ENCODE results near the gene USP17L27.
"Not testable (repeated sequence)": the region's sequence is repeated elsewhere in the genome, so short reads cannot be mapped to it uniquely, and the experiment has no call there.

USP17L27 gene

GRCh38 chr4:9343848-9344247 lies at the start of gene USP17L27:
Gene USP17L27 (plus strand): TSS chr4:9344148. CDS start chr4:9344148, 0 bp downstream.
- not testable (repeated sequence) for DNase-seq (ENCODE audit: low read depth)

- DNase-seq (ENCODE audit: low read depth) = not testable (repeated sequence)
Observed at GRCh38 chr4:9324191-9324590, 19.8 kb upstream of the USP17L27 start.

GRCh38 chr4:9324865-9325264 lies 19.1 kb upstream of the USP17L27 start, which contains the start of gene USP17L24:
Gene USP17L24 (plus strand): TSS chr4:9325165. CDS start chr4:9325165, 0 bp downstream.
- DNase-seq (ENCODE audit: low read depth) = not testable (repeated sequence)

GRCh38 chr4:9329611-9330010 lies 14.3 kb upstream of the USP17L27 start, which contains the start of gene USP17L25:
Gene USP17L25 (plus strand): TSS chr4:9329911. CDS start chr4:9329911, 0 bp downstream.
- DNase-seq (ENCODE audit: low read depth) = not testable (repeated sequence)

GRCh38 chr4:9334358-9334757 lies 9.6 kb upstream of the USP17L27 start, which contains the start of gene USP17L26:
Gene USP17L26 (plus strand): TSS chr4:9334658. CDS start chr4:9334658, 0 bp downstream.
- not testable (repeated sequence) for DNase-seq (ENCODE audit: low read depth)

- not testable (repeated sequence) for DNase-seq (ENCODE audit: low read depth)
Observed at GRCh38 chr4:9339103-9339502, 4.8 kb upstream of the USP17L27 start, which contains the start of gene USP17L5. Gene USP17L5 (plus strand): TSS chr4:9339403. CDS start chr4:9339403, 0 bp downstream.

GRCh38 chr4:9348593-9348992 lies 4.6 kb downstream of the USP17L27 start, which contains the start of gene USP17L28:
Gene USP17L28 (plus strand): TSS chr4:9348893. CDS start chr4:9348893, 0 bp downstream.
- not testable (repeated sequence) for DNase-seq (ENCODE audit: low read depth)

- not testable (repeated sequence) for DNase-seq (ENCODE audit: low read depth)
Observed at GRCh38 chr4:9350866-9351265, 6.9 kb downstream of the USP17L27 start.

GRCh38 chr4:9353338-9353737 lies 9.4 kb downstream of the USP17L27 start, which contains the start of gene USP17L29:
Gene USP17L29 (plus strand): TSS chr4:9353638. CDS start chr4:9353638, 0 bp downstream.
- DNase-seq (ENCODE audit: low read depth) = not testable (repeated sequence)

- DNase-seq (ENCODE audit: low read depth) = not testable (repeated sequence)
Observed at GRCh38 chr4:9362829-9363228, 18.9 kb downstream of the USP17L27 start, which contains the start of gene USP17L30. Gene USP17L30 (plus strand): TSS chr4:9363129. CDS start chr4:9363129, 0 bp downstream.

- DNase-seq (ENCODE audit: low read depth) = not testable (repeated sequence)
Observed at GRCh38 chr4:9379881-9380280, 35.9 kb downstream of the USP17L27 start.

- DNase-seq (ENCODE audit: low read depth) = not testable (repeated sequence)
Observed at GRCh38 chr4:9381012-9381534, 37.1 kb downstream of the USP17L27 start.

- DNase-seq (ENCODE audit: low read depth) = no peak
Observed at GRCh38 chr4:9384126-9384525, 40.2 kb downstream of the USP17L27 start.

- not testable (repeated sequence) for DNase-seq (ENCODE audit: low read depth)
Observed at GRCh38 chr4:9389001-9389400, 45.1 kb downstream of the USP17L27 start.
